Erythroblast (primary cell): Measurements from ENCODE around the gene ARHGEF11.

Experiments
- GATA1 ChIP-seq: IDR thresholded peaks from 2 replicates; pipeline ENCODE4 v1.6.1; 2011; ENCODE audit warnings: low read depth, mild to moderate bottlenecking, control low read depth, low read length, moderate library complexity
- POLR2A ChIP-seq: IDR thresholded peaks from 2 replicates; pipeline ENCODE4 v1.6.1; 2011; ENCODE audit warnings: mild to moderate bottlenecking, low read length

- TF ChIP-seq POLR2A (no peak), GATA1 (no peak)
These were observed 151.5 kb downstream of the ARHGEF11 start for GRCh38 chr1:156894001-156894400.
